RWPE2 (cell line): Measurements from ENCODE around the gene NFASC.

ENCODE experiments used
- ATAC-seq: fragments of 200-7000 bp; cut with Tn5 transposase; 3 replicates; pipeline ENCODE4 v1.9.1; 2021; ENCODE audit warnings: low read depth
- DNase-seq: peaks from one replicate; pipeline ENCODE4 v3.0.0-alpha.2; 2020; ENCODE audit warnings: low spot score
- H3K27ac ChIP-seq: fragments of 450-650 bp; 2 replicates; pipeline ENCODE4 v1.5.1; 2017; ENCODE audit warnings: mild to moderate bottlenecking; ENCODE audit not compliant: poor library complexity, severe bottlenecking
- H3K27me3 ChIP-seq: fragments of 250-450 bp; sonication (Bioruptor Pico); 2 replicates; pipeline ENCODE4 v1.5.1; 2021; ENCODE audit warnings: mild to moderate bottlenecking, moderate library complexity; ENCODE audit not compliant: insufficient read depth, poor library complexity, severe bottlenecking
- H3K36me3 ChIP-seq: fragments of 250-450 bp; sonication (Bioruptor Pico); 2 replicates; pipeline ENCODE4 v1.5.1; 2020; ENCODE audit warnings: low read depth, mild to moderate bottlenecking, moderate library complexity
- H3K4me1 ChIP-seq: fragments of 250-450 bp; sonication (Bioruptor Pico); 2 replicates; pipeline ENCODE4 v1.5.1; 2021; ENCODE audit warnings: mild to moderate bottlenecking, moderate library complexity; ENCODE audit not compliant: insufficient read depth, poor library complexity, severe bottlenecking
- H3K4me3 ChIP-seq: fragments of 250-450 bp; sonication (Bioruptor Pico); 2 replicates; pipeline ENCODE4 v1.5.1; 2021; ENCODE audit warnings: mild to moderate bottlenecking, moderate library complexity; ENCODE audit not compliant: severe bottlenecking
- H3K9me3 ChIP-seq: fragments of 250-450 bp; sonication (Bioruptor Pico); 2 replicates; pipeline ENCODE4 v1.5.1; 2021; ENCODE audit warnings: mild to moderate bottlenecking, moderate library complexity; ENCODE audit not compliant: severe bottlenecking
- TF ChIP-seq, protein P1 (sequence below): fragments of 450-650 bp; IDR thresholded peaks from one replicate; pipeline ENCODE4 v1.5.1; 2017; ENCODE audit warnings: mild to moderate bottlenecking, moderate library complexity; ENCODE audit not compliant: poor library complexity, severe bottlenecking

The NFASC gene

DNA sequence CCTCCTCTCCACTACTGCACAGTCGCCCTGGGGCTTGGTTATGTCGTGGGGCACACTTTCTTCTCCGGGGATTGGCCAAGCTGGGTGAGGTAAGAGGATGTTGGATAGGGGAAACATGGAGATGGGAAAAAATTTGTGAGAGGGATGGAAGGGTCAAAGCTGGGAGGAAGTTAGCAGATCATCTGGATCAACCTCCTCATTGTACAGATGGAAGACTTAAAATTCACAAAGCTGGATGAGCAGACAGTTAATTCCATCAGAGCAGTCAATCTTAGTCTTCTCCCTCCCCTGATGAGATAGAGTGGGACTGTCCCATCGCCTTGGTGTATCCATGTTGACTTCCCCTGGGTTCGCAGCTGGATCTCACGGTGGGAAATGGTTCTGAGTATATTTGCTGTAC, 102.8 kb downstream of the NFASC start:
- TF ChIP-seq, protein P1, sequence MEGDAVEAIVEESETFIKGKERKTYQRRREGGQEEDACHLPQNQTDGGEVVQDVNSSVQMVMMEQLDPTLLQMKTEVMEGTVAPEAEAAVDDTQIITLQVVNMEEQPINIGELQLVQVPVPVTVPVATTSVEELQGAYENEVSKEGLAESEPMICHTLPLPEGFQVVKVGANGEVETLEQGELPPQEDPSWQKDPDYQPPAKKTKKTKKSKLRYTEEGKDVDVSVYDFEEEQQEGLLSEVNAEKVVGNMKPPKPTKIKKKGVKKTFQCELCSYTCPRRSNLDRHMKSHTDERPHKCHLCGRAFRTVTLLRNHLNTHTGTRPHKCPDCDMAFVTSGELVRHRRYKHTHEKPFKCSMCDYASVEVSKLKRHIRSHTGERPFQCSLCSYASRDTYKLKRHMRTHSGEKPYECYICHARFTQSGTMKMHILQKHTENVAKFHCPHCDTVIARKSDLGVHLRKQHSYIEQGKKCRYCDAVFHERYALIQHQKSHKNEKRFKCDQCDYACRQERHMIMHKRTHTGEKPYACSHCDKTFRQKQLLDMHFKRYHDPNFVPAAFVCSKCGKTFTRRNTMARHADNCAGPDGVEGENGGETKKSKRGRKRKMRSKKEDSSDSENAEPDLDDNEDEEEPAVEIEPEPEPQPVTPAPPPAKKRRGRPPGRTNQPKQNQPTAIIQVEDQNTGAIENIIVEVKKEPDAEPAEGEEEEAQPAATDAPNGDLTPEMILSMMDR = no peak
- Histone ChIP-seq H3K9me3 (no peaks in the 10 kb centered on the region), H3K4me1 (no peaks in the 10 kb centered on the region), H3K27ac (no peak overlapping the region), H3K36me3 (no peaks in the 10 kb centered on the region), H3K27me3 (no peaks in the 10 kb centered on the region), H3K4me3 (no peak overlapping the region)
- DNase-seq (no peak), ATAC-seq (no peak)

- H3K4me3 ChIP-seq = no peak overlapping the region
- ATAC-seq = no peak
- TF ChIP-seq, protein P1 = no peak
- H3K9me3 ChIP-seq = no peaks in the 10 kb centered on the region
- no peak for DNase-seq
- no peaks in the 10 kb centered on the region for H3K36me3 ChIP-seq
- H3K4me1 ChIP-seq = no peaks in the 10 kb centered on the region
- no peaks in the 10 kb centered on the region for H3K27me3 ChIP-seq
- H3K27ac ChIP-seq = no peak overlapping the region
Measured at GRCh38 chr1:204974327-204974726, 103.7 kb downstream of the NFASC start.

GRCh38 chr1:204975021-204975420, 104.4 kb downstream of the NFASC start:
- TF ChIP-seq, protein P1 = no peak
- H3K27ac ChIP-seq = no peak overlapping the region
- H3K36me3 ChIP-seq = no peaks in the 10 kb centered on the region
- H3K4me3 ChIP-seq = no peak overlapping the region
- no peak for DNase-seq
- no peak for ATAC-seq
- no peaks in the 10 kb centered on the region for H3K9me3 ChIP-seq
- H3K4me1 ChIP-seq = no peaks in the 10 kb centered on the region
- H3K27me3 ChIP-seq = no peaks in the 10 kb centered on the region

DNA sequence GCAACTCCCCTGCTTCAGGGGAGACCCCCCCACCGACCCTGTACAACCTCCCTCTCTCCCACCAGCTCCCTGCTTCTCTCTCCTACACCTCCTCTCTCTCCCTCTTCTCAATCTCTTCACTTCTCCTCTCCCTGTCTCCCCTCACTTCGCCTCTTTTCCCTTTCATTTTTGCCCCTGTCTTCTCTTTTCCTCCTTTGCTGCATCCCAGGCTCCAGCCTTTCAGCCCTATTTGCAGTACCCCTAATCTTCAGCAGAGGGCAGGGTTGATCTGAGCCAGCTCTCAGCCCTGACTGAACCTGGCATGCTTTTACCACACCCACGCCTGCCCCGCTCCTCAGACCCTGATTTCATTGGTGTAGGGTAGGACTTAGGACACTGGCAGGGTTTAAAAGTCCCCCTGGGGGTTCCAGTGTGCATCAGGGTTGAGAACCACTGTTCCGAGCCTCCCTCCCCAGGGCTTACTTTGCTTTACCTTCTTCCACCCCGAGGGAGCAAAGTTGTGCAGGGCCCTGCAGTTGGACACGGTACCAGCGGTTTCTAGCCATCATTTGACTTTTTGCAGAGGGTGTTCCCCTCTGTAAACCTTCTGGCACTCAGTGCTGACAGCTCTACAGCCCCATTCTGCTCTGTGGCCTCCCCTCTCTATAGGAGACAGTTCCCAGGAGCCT, 105.0 kb downstream of the NFASC start:
- DNase-seq (no peak), ATAC-seq (peak; percentile 69; the same call in 2 of the 3 replicates)
- Histone ChIP-seq H3K27ac (no peak overlapping the region), H3K27me3 (no peaks in the 10 kb centered on the region), H3K9me3 (no peaks in the 10 kb centered on the region), H3K4me1 (no peaks in the 10 kb centered on the region), H3K4me3 (no peak overlapping the region), H3K36me3 (no peaks in the 10 kb centered on the region)
- TF ChIP-seq, protein P1 = peak; percentile 82

DNA sequence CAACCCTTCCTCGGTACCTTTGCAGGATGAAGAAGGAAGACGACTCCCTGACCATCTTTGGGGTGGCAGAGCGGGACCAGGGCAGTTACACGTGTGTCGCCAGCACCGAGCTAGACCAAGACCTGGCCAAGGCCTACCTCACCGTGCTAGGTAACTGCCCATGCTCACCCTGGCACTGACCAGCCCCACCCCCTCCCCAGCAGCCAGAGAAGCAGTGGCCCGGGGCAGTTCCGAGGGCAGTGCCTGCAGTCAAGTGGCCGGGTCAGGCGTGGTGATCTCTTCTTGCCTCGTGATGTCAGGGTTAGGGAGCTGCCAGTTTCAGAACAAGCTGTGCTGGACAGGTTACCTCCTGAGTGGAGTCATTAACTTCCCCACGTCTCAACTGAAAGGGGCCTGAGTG, 106.0 kb downstream of the NFASC start:
- H3K36me3 ChIP-seq = no peaks in the 10 kb centered on the region
- no peak for ATAC-seq
- H3K27ac ChIP-seq = no peak overlapping the region
- H3K4me3 ChIP-seq = no peak overlapping the region
- no peak for DNase-seq
- H3K27me3 ChIP-seq = no peaks in the 10 kb centered on the region
- no peaks in the 10 kb centered on the region for H3K9me3 ChIP-seq
- TF ChIP-seq, protein P1 = no peak
- H3K4me1 ChIP-seq = no peaks in the 10 kb centered on the region
